Nephron (organoid): ENCODE data around the gene HSPB7.
"Not testable (repeated sequence)": the region's sequence is repeated elsewhere in the genome, so short reads cannot be mapped to it uniquely, and the experiment has no call there.

Experiments used
- H3K27ac Mint-ChIP-seq, 3 experiments: 2 replicates each; pipeline ENCODE4 v1.8.0; 2020; ENCODE audit warnings: mixed read lengths in 3 of 3, mild to moderate bottlenecking in 2 of 3, moderate library complexity in 1 of 3
- H3K27me3 Mint-ChIP-seq: 2 replicates; pipeline ENCODE4 v1.8.0; 2021; ENCODE audit warnings: low read depth, mild to moderate bottlenecking, moderate library complexity, mixed read lengths
- H3K36me3 Mint-ChIP-seq: 2 replicates; pipeline ENCODE4 v1.8.0; 2020; ENCODE audit warnings: low read depth, mixed read lengths
- H3K4me1 Mint-ChIP-seq: 2 replicates; pipeline ENCODE4 v1.8.0; 2020; ENCODE audit warnings: mixed read lengths
- H3K4me3 Mint-ChIP-seq, 3 experiments: 2 replicates each; pipeline ENCODE4 v1.8.0; 2020; ENCODE audit warnings: mild to moderate bottlenecking in 3 of 3, mixed read lengths in 3 of 3, moderate library complexity in 2 of 3
- H3K9me3 Mint-ChIP-seq: 2 replicates; pipeline ENCODE4 v1.8.0; 2020; ENCODE audit warnings: mixed read lengths
- CTCF ChIP-seq, 3 experiments: fragments of 200-600 bp; sonication (generic); IDR thresholded peaks; one replicate each; pipeline ENCODE4 v1.5.0; 2021; ENCODE audit warnings: antibody characterized with exemption in 3 of 3; ENCODE audit not compliant: unreplicated experiment in 3 of 3

The HSPB7 gene

DNA sequence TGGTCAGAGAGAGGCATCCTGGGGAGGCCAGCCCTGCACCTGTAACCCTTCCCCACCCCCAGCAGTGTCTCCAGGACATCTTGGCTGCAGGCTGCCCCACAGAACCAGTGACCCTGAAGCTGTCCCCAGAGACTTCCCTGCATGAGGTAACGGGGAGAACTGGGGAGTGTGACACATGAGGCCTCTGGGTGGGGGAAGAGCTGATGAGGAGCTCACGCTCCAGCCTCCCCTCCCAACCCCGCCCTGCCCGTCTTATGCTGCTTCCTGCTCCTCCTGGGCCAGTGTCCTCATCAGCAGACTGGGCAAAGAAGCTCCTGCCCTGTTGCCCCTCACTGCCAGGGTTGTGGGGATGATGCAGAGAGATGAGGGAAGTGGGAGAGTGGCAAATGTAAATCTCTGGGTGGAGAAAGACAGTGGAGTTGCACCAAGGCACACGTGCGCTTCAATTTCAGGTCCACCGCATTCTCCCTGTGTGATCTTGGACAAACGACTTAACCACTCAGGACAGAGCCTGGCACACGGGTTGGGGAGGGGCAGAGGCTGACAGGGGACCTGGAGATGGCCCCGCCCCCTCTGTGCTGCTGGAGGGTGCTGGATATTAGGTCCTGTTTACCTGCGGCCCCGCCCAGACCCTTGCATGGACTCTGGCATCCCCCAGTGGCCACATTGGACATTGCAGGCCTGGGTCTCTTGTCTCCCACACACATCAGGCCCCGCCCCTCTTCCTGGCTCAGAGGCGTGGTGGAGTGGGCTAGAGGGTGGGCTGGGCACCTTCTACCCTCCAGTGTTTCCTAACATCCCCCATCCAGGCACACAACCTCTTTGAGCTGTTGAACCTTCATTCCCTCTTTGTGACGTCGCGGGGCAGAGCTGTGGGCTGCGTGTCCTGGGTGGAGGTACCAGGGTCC, 38.0 kb upstream of the HSPB7 start:
- Mint-ChIP-seq H3K36me3 (no peaks in the 10 kb centered on the region), H3K27me3 (peaks cover 11% of the 10 kb centered on the region), H3K27ac (peak overlapping the region in 1 of 3 experiments; percentile 30), H3K9me3 (no peaks in the 10 kb centered on the region), H3K4me1 (no peaks in the 10 kb centered on the region), H3K4me3 (no peak overlapping the region)
- TF ChIP-seq CTCF (IDR thresholded peaks at IDR 0.05; ENCODE audit: unreplicated experiment in 3 of 3): peak; percentile 90 to 96 (median 92)

DNA sequence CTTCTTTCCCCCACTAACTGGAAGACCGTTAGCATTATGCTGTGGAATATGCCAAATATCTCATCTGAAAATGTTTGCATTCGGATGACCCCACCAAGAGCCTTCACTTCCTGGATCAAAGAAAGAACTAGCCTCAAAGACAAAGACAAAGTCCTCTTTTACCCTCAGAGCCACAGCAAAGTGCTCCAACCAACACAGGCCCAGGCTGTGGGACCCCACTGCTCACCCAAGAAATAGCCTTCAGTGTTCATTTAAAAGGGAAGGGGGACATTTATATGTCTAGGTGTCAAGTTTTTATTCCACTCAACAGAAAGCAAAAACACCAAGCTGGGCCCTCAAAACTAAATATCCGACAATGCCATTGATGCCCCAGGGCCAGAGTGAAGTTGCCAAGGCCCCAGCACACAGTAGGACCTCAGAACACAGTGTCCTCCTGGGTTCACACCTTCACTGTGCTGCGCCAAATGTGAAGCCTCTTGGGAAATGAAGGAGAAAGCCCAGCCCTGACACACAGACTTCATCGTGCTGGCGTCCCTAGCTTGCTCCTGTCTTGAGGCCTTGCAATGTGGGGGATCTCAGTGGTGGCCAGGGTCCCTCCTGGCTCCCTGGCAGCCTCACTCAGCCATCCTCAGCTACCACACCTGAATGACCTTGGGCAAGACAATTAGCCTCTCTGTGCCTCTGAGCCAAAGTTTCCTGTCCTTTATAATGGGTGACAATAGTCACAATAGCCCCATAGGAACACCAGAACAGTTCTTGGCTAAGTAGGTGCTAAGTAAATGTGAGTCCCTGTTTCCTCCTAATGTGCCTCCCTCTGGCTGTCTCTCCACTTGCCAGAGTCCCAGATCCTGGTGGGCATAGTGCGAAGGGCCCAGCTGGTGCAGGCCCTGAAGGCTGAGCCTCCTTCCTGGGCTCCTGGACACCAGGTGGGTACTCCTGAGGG, 37.0 kb upstream of the HSPB7 start:
- no peaks in the 10 kb centered on the region for H3K9me3 Mint-ChIP-seq
- H3K27me3 Mint-ChIP-seq: peaks cover 5% of the 10 kb centered on the region
- no peak overlapping the region for H3K4me3 Mint-ChIP-seq
- TF ChIP-seq CTCF (IDR thresholded peaks at IDR 0.05; ENCODE audit: unreplicated experiment in 3 of 3): no peak
- no peaks in the 10 kb centered on the region for H3K36me3 Mint-ChIP-seq
- no peak overlapping the region for H3K27ac Mint-ChIP-seq
- H3K4me1 Mint-ChIP-seq: no peaks in the 10 kb centered on the region

DNA sequence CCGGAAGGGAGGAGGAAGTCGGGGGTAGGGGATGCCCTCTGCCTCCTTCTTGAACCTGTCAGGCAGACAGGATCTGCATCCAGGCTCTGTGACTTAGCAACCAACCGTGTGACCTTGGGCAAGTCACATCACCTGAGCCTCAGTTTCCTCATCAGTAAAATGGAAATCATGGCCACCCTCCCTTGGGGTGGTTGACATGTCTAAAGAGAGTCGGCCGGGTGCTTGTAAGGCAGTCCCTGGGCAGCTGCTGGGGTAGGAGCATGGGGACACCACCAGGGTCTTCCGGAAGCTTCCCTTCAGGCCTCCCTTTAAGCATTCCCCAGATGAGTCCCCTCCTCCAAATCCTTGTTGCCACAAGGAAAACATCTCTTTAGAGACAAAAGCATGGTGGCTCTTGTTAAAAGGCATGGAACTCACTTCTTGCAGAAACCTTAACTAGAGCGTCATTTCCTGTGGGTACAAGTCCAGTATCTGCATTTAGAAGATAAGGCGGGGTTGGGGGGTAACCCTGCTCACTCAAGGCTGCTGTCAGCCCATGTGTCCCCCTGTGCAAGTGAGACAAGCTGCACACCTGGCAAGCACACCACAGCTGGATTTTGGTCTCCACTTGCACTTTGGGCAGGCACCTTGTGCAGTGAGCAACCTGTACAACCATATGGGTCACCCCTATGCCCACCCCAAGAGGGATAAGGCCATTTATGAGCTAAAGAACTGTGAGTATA, 36.1 kb upstream of the HSPB7 start:
- Mint-ChIP-seq H3K27me3 (peaks cover 9% of the 10 kb centered on the region), H3K9me3 (no peaks in the 10 kb centered on the region), H3K4me3 (no peak overlapping the region), H3K4me1 (peaks cover 4% of the 10 kb centered on the region), H3K36me3 (no peaks in the 10 kb centered on the region), H3K27ac (no peak overlapping the region)
- no peak for TF ChIP-seq CTCF (IDR thresholded peaks at IDR 0.05; ENCODE audit: unreplicated experiment in 3 of 3)

DNA sequence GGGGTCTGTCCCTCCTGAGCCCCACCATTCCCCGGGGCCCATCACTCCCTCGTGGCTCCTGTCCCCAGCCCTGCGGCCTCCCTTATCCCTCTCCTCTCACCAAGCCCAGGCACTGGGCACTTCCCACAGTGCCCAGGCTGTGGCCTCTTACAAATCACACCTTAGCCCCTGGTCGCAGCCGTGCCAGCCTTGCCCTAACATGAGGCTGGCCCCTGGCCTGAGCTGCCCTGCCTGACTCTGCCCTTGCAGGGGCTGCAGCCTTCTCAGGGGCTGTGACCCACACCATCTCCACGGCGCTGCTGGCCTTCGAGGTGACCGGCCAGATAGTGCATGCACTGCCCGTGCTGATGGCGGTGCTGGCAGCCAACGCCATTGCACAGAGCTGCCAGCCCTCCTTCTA, 34.1 kb upstream of the HSPB7 start:
- peak overlapping the region in 1 of 3 experiments; percentile 19 for H3K4me3 Mint-ChIP-seq
- H3K4me1 Mint-ChIP-seq, H3K36me3 Mint-ChIP-seq, H3K9me3 Mint-ChIP-seq, H3K27ac Mint-ChIP-seq: not testable (repeated sequence)
- H3K27me3 Mint-ChIP-seq: peaks cover 13% of the 10 kb centered on the region

DNA sequence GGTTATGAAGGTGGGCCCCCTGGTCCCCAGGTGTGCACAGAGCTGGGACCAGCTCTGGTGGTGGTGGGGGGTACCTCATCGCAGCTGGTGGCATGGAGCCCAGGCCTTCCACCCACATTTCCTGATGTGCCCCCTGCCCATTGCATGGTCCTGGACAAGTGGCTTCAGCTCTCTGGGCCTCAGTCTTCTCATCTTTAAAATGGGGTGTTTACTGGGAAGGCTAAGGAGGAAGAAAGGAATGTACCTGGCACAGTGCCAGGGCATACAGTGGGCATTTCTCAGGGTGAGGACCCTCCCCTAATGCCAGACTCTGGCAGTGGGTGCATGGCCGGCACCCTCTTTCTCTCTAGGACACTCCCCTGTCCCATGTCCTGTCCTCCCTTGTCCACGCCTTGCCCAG, 33.2 kb upstream of the HSPB7 start:
- peaks cover 4% of the 10 kb centered on the region for H3K4me1 Mint-ChIP-seq
- peaks cover 20% of the 10 kb centered on the region for H3K27me3 Mint-ChIP-seq
- TF ChIP-seq CTCF (IDR thresholded peaks at IDR 0.05; ENCODE audit: unreplicated experiment in 3 of 3): no peak
- H3K9me3 Mint-ChIP-seq: no peaks in the 10 kb centered on the region
- no peak overlapping the region for H3K4me3 Mint-ChIP-seq
- H3K27ac Mint-ChIP-seq: no peak overlapping the region
- H3K36me3 Mint-ChIP-seq: no peaks in the 10 kb centered on the region

DNA sequence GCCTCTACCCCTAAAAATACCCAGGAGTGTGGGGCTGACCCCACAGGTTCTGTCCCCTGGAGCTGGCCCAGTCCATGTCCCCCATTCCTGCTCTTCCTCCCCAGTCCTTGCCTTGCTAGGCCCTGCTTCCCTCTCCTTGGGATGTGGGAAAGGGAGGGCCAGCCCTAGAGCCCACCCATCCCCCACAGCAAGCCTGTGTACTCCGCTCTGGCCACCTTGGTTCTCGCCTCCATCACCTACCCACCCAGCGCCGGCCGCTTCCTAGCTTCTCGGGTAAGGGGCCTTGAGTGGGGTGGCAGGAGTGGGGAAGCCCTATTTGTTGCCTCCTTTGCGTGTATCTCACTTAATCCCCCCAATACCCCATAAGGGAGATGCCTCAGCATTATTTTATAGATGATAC, 32.5 kb upstream of the HSPB7 start:
- H3K4me1 Mint-ChIP-seq: peaks cover 4% of the 10 kb centered on the region
- peak overlapping the region in 1 of 3 experiments; percentile 11 for H3K27ac Mint-ChIP-seq
- TF ChIP-seq CTCF (IDR thresholded peaks at IDR 0.05; ENCODE audit: unreplicated experiment in 3 of 3): no peak
- peak overlapping the region in 2 of 3 experiments; percentile 21 to 56 for H3K4me3 Mint-ChIP-seq
- peaks cover 20% of the 10 kb centered on the region for H3K27me3 Mint-ChIP-seq
- no peaks in the 10 kb centered on the region for H3K36me3 Mint-ChIP-seq
- H3K9me3 Mint-ChIP-seq: no peaks in the 10 kb centered on the region
